ENCODE measurements around the gene TMC1. TPM values are rescaled to one million over a fixed set of nuclear protein-coding genes. Genes with fewer than 3 reads are reported as not detected.

Gene TMC1
- total RNA-seq, 1 donor from 2014 or later, result not detected

- H3K27me3 Mint-ChIP-seq (ENCODE audit: low read depth), result no peaks in the 10 kb centered on the region
- no peaks in the 10 kb centered on the region for H3K36me3 Mint-ChIP-seq
- H3K4me3 Mint-ChIP-seq, result no peak overlapping the region
- H3K4me1 Mint-ChIP-seq, result peaks cover 17% of the 10 kb centered on the region
- no peak for TF ChIP-seq CTCF (IDR thresholded peaks at IDR 0.05; ENCODE audit: unreplicated experiment)
- H3K9me3 Mint-ChIP-seq, result no peaks in the 10 kb centered on the region
- no peak for DNase-seq (ENCODE audit: low spot score in 2 of 2, unreplicated experiment in 2 of 2)
- H3K27ac Mint-ChIP-seq, result peak overlapping the region; percentile 96
These were observed 32.8 kb downstream of the TMC1 start for GRCh38 chr9:72554221-72554641.

GRCh38 chr9:72557549-72557948, 36.1 kb downstream of the TMC1 start:
- no peak for TF ChIP-seq CTCF (IDR thresholded peaks at IDR 0.05; ENCODE audit: unreplicated experiment)
- DNase-seq (ENCODE audit: low spot score in 2 of 2, unreplicated experiment in 2 of 2), result no peak
- Mint-ChIP-seq H3K4me3 (no peak overlapping the region), H3K9me3 (no peaks in the 10 kb centered on the region), H3K27ac (peak overlapping the region; percentile 61), H3K27me3 (ENCODE audit: low read depth) (no peaks in the 10 kb centered on the region), H3K4me1 (peaks cover 14% of the 10 kb centered on the region), H3K36me3 (no peaks in the 10 kb centered on the region)

- H3K36me3 Mint-ChIP-seq, result no peaks in the 10 kb centered on the region
- H3K27ac Mint-ChIP-seq, result no peak overlapping the region
- no peak overlapping the region for H3K4me3 Mint-ChIP-seq
- H3K27me3 Mint-ChIP-seq (ENCODE audit: low read depth), result no peaks in the 10 kb centered on the region
- DNase-seq (ENCODE audit: low spot score in 2 of 2, unreplicated experiment in 2 of 2), result no peak
- H3K9me3 Mint-ChIP-seq, result peaks cover 3% of the 10 kb centered on the region
- no peak for TF ChIP-seq CTCF (IDR thresholded peaks at IDR 0.05; ENCODE audit: unreplicated experiment)
- peaks cover 11% of the 10 kb centered on the region for H3K4me1 Mint-ChIP-seq
These were observed 38.7 kb downstream of the TMC1 start for GRCh38 chr9:72560086-72560485.

- no peak for DNase-seq (ENCODE audit: low spot score in 2 of 2, unreplicated experiment in 2 of 2)
- Mint-ChIP-seq H3K9me3 (peaks cover 15% of the 10 kb centered on the region), H3K27me3 (ENCODE audit: low read depth) (no peaks in the 10 kb centered on the region), H3K27ac (peak overlapping the region; percentile 8), H3K36me3 (no peaks in the 10 kb centered on the region), H3K4me1 (peaks cover 11% of the 10 kb centered on the region), H3K4me3 (no peak overlapping the region)
- TF ChIP-seq CTCF (IDR thresholded peaks at IDR 0.05; ENCODE audit: unreplicated experiment), result no peak
These were observed 42.4 kb downstream of the TMC1 start for GRCh38 chr9:72563806-72564205.

- Mint-ChIP-seq H3K27ac (peak overlapping the region; percentile 8), H3K27me3 (ENCODE audit: low read depth) (no peaks in the 10 kb centered on the region), H3K4me1 (peaks cover 11% of the 10 kb centered on the region), H3K4me3 (no peak overlapping the region), H3K9me3 (peaks cover 15% of the 10 kb centered on the region), H3K36me3 (no peaks in the 10 kb centered on the region)
- TF ChIP-seq CTCF (IDR thresholded peaks at IDR 0.05; ENCODE audit: unreplicated experiment), result no peak
- no peak for DNase-seq (ENCODE audit: low spot score in 2 of 2, unreplicated experiment in 2 of 2)
These were observed 43.3 kb downstream of the TMC1 start for GRCh38 chr9:72564479-72565281.
